Sigmoid colon (tissue), 7 donors: ENCODE data around the gene ADAMTSL2. TPM values are rescaled to one million over a fixed set of nuclear protein-coding genes. Genes with fewer than 3 reads are reported as not detected.

Experiments
- DNase-seq: peaks from one replicate; pipeline ENCODE4 v3.0.0-alpha.2; 2019
- H3K27ac ChIP-seq, 4 donors: fragments of 200-600 bp; sonication (generic); one replicate each; pipeline ENCODE4 v1.5.1; 2016 to 2019; ENCODE audit warnings: mild to moderate bottlenecking in 1 of 4
- H3K27me3 ChIP-seq, 3 donors: fragments of 200-600 bp; sonication (generic); one replicate each; pipeline ENCODE4 v1.5.1; 2019; ENCODE audit warnings: mild to moderate bottlenecking in 1 of 3
- H3K36me3 ChIP-seq, 4 donors: fragments of 200-600 bp; sonication (generic); one replicate each; pipeline ENCODE4 v1.5.1; 2016 to 2019
- H3K4me1 ChIP-seq, 4 donors: fragments of 200-600 bp; sonication (generic); one replicate each; pipeline ENCODE4 v1.5.1; 2017 to 2019
- H3K4me3 ChIP-seq, 4 donors: fragments of 200-600 bp; sonication (generic); one replicate each; pipeline ENCODE4 v1.5.1; 2017 to 2019; ENCODE audit warnings: mild to moderate bottlenecking in 2 of 4, moderate library complexity in 1 of 4
- H3K9me3 ChIP-seq, 4 donors: fragments of 200-600 bp in 3 of 4; sonication (generic) in 3 of 4; one replicate each; pipeline versions ENCODE4 v1.5.1 to v1.6.1; 2013 to 2019
- CTCF ChIP-seq, 4 experiments: fragments of 450-650 bp in 3 of 4; fragments of 200-600 bp in 1 of 4; IDR thresholded peaks; one replicate each; pipeline ENCODE4 v1.5.1; 2016 to 2019; ENCODE audit warnings: antibody characterized with exemption in 4 of 4, mild to moderate bottlenecking in 3 of 4, moderate library complexity in 2 of 4
- EP300 ChIP-seq, 4 donors: sonication (generic); formaldehyde crosslinking; IDR thresholded peaks; one replicate each; pipeline ENCODE4 v1.6.1; 2017; ENCODE audit warnings: antibody characterized with exemption in 4 of 4
- POLR2A ChIP-seq, 2 donors: fragments of 450-650 bp; IDR thresholded peaks; one replicate each; pipeline ENCODE4 v1.6.1; 2016; ENCODE audit warnings: antibody characterized with exemption in 2 of 2, mild to moderate bottlenecking in 2 of 2, moderate library complexity in 2 of 2
- POLR2AphosphoS5 ChIP-seq, 4 donors: sonication (generic); formaldehyde crosslinking; IDR thresholded peaks; one replicate each; pipeline ENCODE4 v1.6.1; 2017; ENCODE audit warnings: antibody characterized with exemption in 4 of 4
- WGBS, 2 donors: extraction: QIAGEN DNeasy Blood & Tissue Kit; methylation state at CpG; one replicate each; pipeline ENCODE4 v1.1.7; 2013; 5-methylcytosine and 5-hydroxymethylcytosine counted together
- intact Hi-C: fragments of 100-400 bp; cut with DNase I; formaldehyde crosslinking; loops from one replicate; pipeline ENCODE4 v1.15.1; 2023
- polyA plus RNA-seq, 3 donors: library from polyadenylated mRNA; stranded (reverse); fragments of 200-250 nt; gene quantifications; one replicate each; pipeline ENCODE4 v1.2.3, GENCODE V29; 2013
- total RNA-seq, 4 donors: library from RNA; depleted of rRNA; stranded (reverse); fragments of >200 nt; gene quantifications; one replicate each; pipeline ENCODE4 v1.1.0, GENCODE V29; 2016
- donor health status: healthy with polysubstance abuse.
- donor health status: Bipolar disorder and iron deficiency.
- donor health status: healthy.

The ADAMTSL2 gene
- total and polyA plus RNA-seq, 7 donors: 0.33 to 4.2 (median 0.81) TPM

GRCh38 chr9:133572821-133573361, 38.4 kb downstream of the ADAMTSL2 start:
- DNase-seq: peak; percentile 93
- 55 to 68% methylated on average over 15 of the region's 15 CpGs for WGBS, 2 donors
- H3K4me1 ChIP-seq: peaks cover 0 to 41% (median 35%) of the 10 kb centered on the region in 4 donors
- TF ChIP-seq EP300 (IDR thresholded peaks at IDR 0.05) (no peak), CTCF (IDR thresholded peaks at IDR 0.05) (no peak), POLR2A (IDR thresholded peaks at IDR 0.05) (no peak), POLR2AphosphoS5 (IDR thresholded peaks at IDR 0.05) (no peak)
- peaks cover 0 to 13% (median 0%) of the 10 kb centered on the region in 3 donors for H3K27me3 ChIP-seq
- H3K4me3 ChIP-seq: peak overlapping the region in 1 of 4 donors; percentile 9
- H3K36me3 ChIP-seq: no peaks in the 10 kb centered on the region
- peak overlapping the region in 3 of 4 donors; percentile 70 to 73 (median 71) for H3K27ac ChIP-seq
- intact Hi-C loops: no loop called here
- H3K9me3 ChIP-seq: no peaks in the 10 kb centered on the region

GRCh38 chr9:133573791-133574515, 39.4 kb downstream of the ADAMTSL2 start:
- Histone ChIP-seq H3K27me3 (peaks cover 0 to 21% (median 0%) of the 10 kb centered on the region in 3 donors), H3K9me3 (no peaks in the 10 kb centered on the region), H3K4me3 (no peak overlapping the region), H3K27ac (no peak overlapping the region), H3K4me1 (peaks cover 0 to 41% (median 35%) of the 10 kb centered on the region in 4 donors), H3K36me3 (no peaks in the 10 kb centered on the region)
- 85 to 91% methylated on average over 21 of the region's 21 CpGs for WGBS, 2 donors
- TF ChIP-seq POLR2AphosphoS5 (IDR thresholded peaks at IDR 0.05): no peak
- no peak for TF ChIP-seq CTCF (IDR thresholded peaks at IDR 0.05)
- TF ChIP-seq EP300 (IDR thresholded peaks at IDR 0.05): no peak
- no peak for TF ChIP-seq POLR2A (IDR thresholded peaks at IDR 0.05)
- intact Hi-C loops: no loop called here
- no peak for DNase-seq

- peaks cover 0 to 21% (median 0%) of the 10 kb centered on the region in 3 donors for H3K27me3 ChIP-seq
- no peak for DNase-seq
- no peak overlapping the region for H3K4me3 ChIP-seq
- intact Hi-C loops: no loop called here
- peaks cover 0 to 41% (median 36%) of the 10 kb centered on the region in 4 donors for H3K4me1 ChIP-seq
- no peaks in the 10 kb centered on the region for H3K36me3 ChIP-seq
- no peak overlapping the region for H3K27ac ChIP-seq
- no peaks in the 10 kb centered on the region for H3K9me3 ChIP-seq
- no peak for TF ChIP-seq CTCF (IDR thresholded peaks at IDR 0.05)
- no peak for TF ChIP-seq EP300 (IDR thresholded peaks at IDR 0.05)
- no peak for TF ChIP-seq POLR2A (IDR thresholded peaks at IDR 0.05)
- WGBS, 2 donors: 77 to 82% methylated on average over 17 of the region's 17 CpGs
These were observed 40.3 kb downstream of the ADAMTSL2 start for GRCh38 chr9:133574771-133575170.

GRCh38 chr9:133575186-133576030, 40.9 kb downstream of the ADAMTSL2 start:
- WGBS, 2 donors: 79 to 83% methylated on average over 32 of the region's 32 CpGs
- H3K4me1 ChIP-seq: peaks cover 0 to 45% (median 42%) of the 10 kb centered on the region in 4 donors
- no peak for DNase-seq
- H3K4me3 ChIP-seq: no peak overlapping the region
- H3K27ac ChIP-seq: no peak overlapping the region
- TF ChIP-seq CTCF (IDR thresholded peaks at IDR 0.05): no peak
- no peak for TF ChIP-seq POLR2A (IDR thresholded peaks at IDR 0.05)
- TF ChIP-seq POLR2AphosphoS5 (IDR thresholded peaks at IDR 0.05): no peak
- TF ChIP-seq EP300 (IDR thresholded peaks at IDR 0.05): no peak
- intact Hi-C loops: no loop called here
- peaks cover 0 to 21% (median 0%) of the 10 kb centered on the region in 3 donors for H3K27me3 ChIP-seq
- no peaks in the 10 kb centered on the region for H3K9me3 ChIP-seq
- H3K36me3 ChIP-seq: no peaks in the 10 kb centered on the region
